PFSK-1 (cell line): ENCODE measurements around the gene SEC24C.

ENCODE experiments used
- FOXP2 ChIP-seq: optimal IDR thresholded peaks from 2 replicates; pipeline ENCODE3; 2011; ENCODE audit warnings: borderline replicate concordance, control low read depth, inconsistent platforms; ENCODE audit not compliant: insufficient read depth; ENCODE audit errors: extremely low read length, extremely low read depth
- POLR2AphosphoS5 ChIP-seq: IDR thresholded peaks from 2 replicates; pipeline ENCODE4 v1.6.1; 2012; ENCODE audit warnings: low read depth, mild to moderate bottlenecking, control low read depth, low read length, moderate library complexity
- REST ChIP-seq, 2 experiments: IDR thresholded peaks; 2 replicates each; pipeline versions ENCODE4 v1.6.1 to v1.8.0; 2011 to 2012; ENCODE audit warnings: low read depth in 2 of 2, low read length in 2 of 2, control low read depth in 1 of 2, inconsistent platforms in 1 of 2, mild to moderate bottlenecking in 1 of 2, moderate library complexity in 1 of 2; ENCODE audit not compliant: insufficient read depth in 1 of 2
- SIN3A ChIP-seq: IDR thresholded peaks from 2 replicates; pipeline ENCODE4 v1.6.1; 2012; ENCODE audit warnings: mild to moderate bottlenecking, low read length, moderate library complexity, borderline replicate concordance; ENCODE audit not compliant: insufficient read depth
- TAF1 ChIP-seq: IDR thresholded peaks from 2 replicates; pipeline ENCODE4 v1.6.1; 2012; ENCODE audit warnings: low read length, control low read depth, borderline replicate concordance; ENCODE audit not compliant: insufficient read depth

- TF ChIP-seq POLR2AphosphoS5 = no peak
- no peak for TF ChIP-seq REST (IDR thresholded peaks at IDR 0.05; ENCODE audit: insufficient read depth in 1 of 2, low read depth in 2 of 2, low read length in 2 of 2)
- TF ChIP-seq TAF1 = no peak
- no peak for TF ChIP-seq FOXP2
- no peak for TF ChIP-seq SIN3A
Measured at GRCh38 chr10:73796766-73797165, 52.6 kb downstream of the SEC24C start.
